CD4-positive, alpha-beta memory T cell (primary cell): ENCODE results near the gene PXDN. TPM values are rescaled to one million over a fixed set of nuclear protein-coding genes. Genes with fewer than 3 reads are reported as not detected.

Source experiments
- CTCF ChIA-PET: fragments of 350-600 bp; sonication (Branson Sonifier 250); formaldehyde crosslinking; loops from one replicate; lab custom pipeline; 2021; ENCODE audit warnings: inconsistent platforms; ENCODE audit not compliant: partially characterized antibody; lab: Charles Lee
- POLR2A ChIA-PET: fragments of 350-600 bp; sonication (Branson Sonifier 250); formaldehyde crosslinking; loops from one replicate; lab custom pipeline; 2021; ENCODE audit not compliant: partially characterized antibody; lab: Charles Lee
- DNase-seq, 5 donors: peaks; one replicate each; pipeline versions ENCODE4 v3.0.0 to v3.0.0-alpha.2; 2020 to 2022; ENCODE audit warnings: mixed read lengths in 1 of 5
- H3K27ac ChIP-seq: one replicate; pipeline ENCODE4 v1.7.0; 2013; ENCODE audit warnings: low read depth, low read length
- H3K27me3 ChIP-seq: 2 replicates; pipeline ENCODE4 v1.7.0; 2013; ENCODE audit warnings: mild to moderate bottlenecking, low read length, moderate library complexity; ENCODE audit not compliant: insufficient read depth
- H3K36me3 ChIP-seq: 2 replicates; pipeline ENCODE4 v1.7.0; 2013; ENCODE audit warnings: mild to moderate bottlenecking, low read length, moderate library complexity; ENCODE audit not compliant: insufficient read depth
- H3K4me1 ChIP-seq: 2 replicates; pipeline ENCODE4 v1.7.0; 2013; ENCODE audit warnings: mild to moderate bottlenecking, low read length, moderate library complexity; ENCODE audit not compliant: insufficient read depth
- H3K4me3 ChIP-seq, 2 donors: one replicate each; pipeline ENCODE4 v1.7.0; 2013; ENCODE audit warnings: low read length in 2 of 2, mild to moderate bottlenecking in 1 of 2
- H3K9me3 ChIP-seq, 2 donors: one replicate each; pipeline ENCODE4 v1.7.0; 2013; ENCODE audit warnings: low read length in 2 of 2, control low read depth in 1 of 2; ENCODE audit not compliant: control insufficient read depth in 1 of 2
- H3K27ac Mint-ChIP-seq, 7 donors: one replicate each; pipeline ENCODE4 v1.8.0; 2020 to 2021; ENCODE audit warnings: mixed read lengths in 7 of 7, mild to moderate bottlenecking in 6 of 7, inconsistent platforms in 3 of 7, moderate library complexity in 3 of 7
- H3K27me3 Mint-ChIP-seq, 2 donors: one replicate each; pipeline ENCODE4 v1.8.0; 2020 to 2021; ENCODE audit warnings: mixed read lengths in 2 of 2
- H3K36me3 Mint-ChIP-seq, 2 donors: one replicate each; pipeline ENCODE4 v1.8.0; 2020 to 2021; ENCODE audit warnings: mixed read lengths in 2 of 2, inconsistent platforms in 1 of 2, mild to moderate bottlenecking in 1 of 2
- H3K4me1 Mint-ChIP-seq, 4 donors: one replicate each; pipeline ENCODE4 v1.8.0; 2020 to 2021; ENCODE audit warnings: mixed read lengths in 4 of 4, mild to moderate bottlenecking in 1 of 4
- H3K4me3 Mint-ChIP-seq, 8 donors: one replicate each; pipeline ENCODE4 v1.8.0; 2020 to 2021; ENCODE audit warnings: mixed read lengths in 8 of 8, mild to moderate bottlenecking in 7 of 8, moderate library complexity in 6 of 8, inconsistent platforms in 3 of 8
- H3K9me3 Mint-ChIP-seq, 8 donors: one replicate each; pipeline ENCODE4 v1.8.0; 2020 to 2021; ENCODE audit warnings: mixed read lengths in 8 of 8, mild to moderate bottlenecking in 5 of 8, inconsistent platforms in 3 of 8, moderate library complexity in 1 of 8
- intact Hi-C: fragments of 100-400 bp; cut with micrococcal nuclease; formaldehyde crosslinking; loops from one replicate; pipeline ENCODE4 v1.15.1; 2023
- polyA plus RNA-seq, 2 donors: library from polyadenylated mRNA; unstranded; fragments of 300-500 nt; fragmentation: Illumina TruSeq; gene quantifications; one replicate each; pipeline ENCODE4 v1.2.3, GENCODE V29; 2021
- total RNA-seq, 2 experiments: library from RNA; stranded (reverse); gene quantifications; one replicate each; pipeline ENCODE4 v1.2.3, GENCODE V29; 2021

Gene PXDN
- total and polyA plus RNA-seq, 4 experiments from 2014 or later: 0.79 TPM; not detected in 3

GRCh38 chr2:1693723-1694122, 50.6 kb downstream of the PXDN start:
- Mint-ChIP-seq H3K4me1 (no peaks in the 10 kb centered on the region), H3K9me3 (peaks cover 0 to 16% (median 6%) of the 10 kb centered on the region in 8 donors), H3K36me3 (no peaks in the 10 kb centered on the region), H3K4me3 (no peak overlapping the region), H3K27ac (no peak overlapping the region), H3K27me3 (no peaks in the 10 kb centered on the region)
- no peaks in the 10 kb centered on the region for H3K4me1 ChIP-seq
- peaks cover 0 to 6% of the 10 kb centered on the region in 2 donors for H3K9me3 ChIP-seq
- DNase-seq: no peak
- intact Hi-C loops: no loop called here
- H3K27ac ChIP-seq: no peak overlapping the region
- no peak overlapping the region for H3K4me3 ChIP-seq
- ChIA-PET CTCF (no interaction called here), POLR2A (no interaction called here)
- H3K36me3 ChIP-seq: no peaks in the 10 kb centered on the region
- no peaks in the 10 kb centered on the region for H3K27me3 ChIP-seq

DNA sequence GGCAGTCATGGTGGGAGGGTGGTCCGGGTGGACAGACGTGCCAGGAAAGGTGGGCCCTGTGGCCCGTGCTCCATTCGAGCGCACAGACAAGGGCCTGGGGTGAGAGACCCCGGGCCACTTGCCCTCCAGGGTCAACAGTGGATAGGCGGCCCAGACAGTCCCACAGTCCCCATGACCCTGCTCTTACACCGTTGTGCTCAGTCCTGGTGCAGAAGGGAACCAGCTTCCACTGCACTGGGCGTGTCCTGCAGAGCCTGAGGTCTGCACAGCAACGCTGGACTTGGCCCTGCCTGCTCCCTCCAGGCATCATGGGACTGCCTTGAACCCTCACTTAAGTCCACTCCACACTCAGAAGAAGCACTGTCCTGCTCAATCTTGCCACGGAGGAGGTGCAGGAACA, 52.0 kb downstream of the PXDN start:
- no peak for DNase-seq
- POLR2A ChIA-PET: no interaction called here
- CTCF ChIA-PET: no interaction called here

GRCh38 chr2:1691366-1691765, 52.9 kb downstream of the PXDN start:
- no peaks in the 10 kb centered on the region for H3K4me1 ChIP-seq
- Mint-ChIP-seq H3K4me3 (no peak overlapping the region), H3K27ac (no peak overlapping the region), H3K9me3 (peaks cover 0 to 6% (median 3%) of the 10 kb centered on the region in 8 donors), H3K27me3 (no peaks in the 10 kb centered on the region), H3K4me1 (no peaks in the 10 kb centered on the region), H3K36me3 (no peaks in the 10 kb centered on the region)
- H3K27ac ChIP-seq: no peak overlapping the region
- H3K4me3 ChIP-seq: no peak overlapping the region
- CTCF ChIA-PET: no interaction called here
- intact Hi-C loops: no loop called here
- H3K27me3 ChIP-seq: no peaks in the 10 kb centered on the region
- peaks cover 0 to 3% of the 10 kb centered on the region in 2 donors for H3K9me3 ChIP-seq
- H3K36me3 ChIP-seq: no peaks in the 10 kb centered on the region
- DNase-seq: no peak
- POLR2A ChIA-PET: no interaction called here

More for the DNA sequence above, 52.0 kb downstream of the PXDN start:
- Histone ChIP-seq H3K36me3 (no peaks in the 10 kb centered on the region), H3K9me3 (peaks cover 0 to 6% of the 10 kb centered on the region in 2 donors), H3K27me3 (no peaks in the 10 kb centered on the region), H3K4me1 (no peaks in the 10 kb centered on the region), H3K27ac (no peak overlapping the region), H3K4me3 (no peak overlapping the region)
- H3K9me3 Mint-ChIP-seq: peaks cover 0 to 11% (median 6%) of the 10 kb centered on the region in 8 donors
- no peak overlapping the region for H3K4me3 Mint-ChIP-seq
- intact Hi-C loops: no loop called here
- H3K27ac Mint-ChIP-seq: no peak overlapping the region
- H3K27me3 Mint-ChIP-seq: no peaks in the 10 kb centered on the region
- no peaks in the 10 kb centered on the region for H3K36me3 Mint-ChIP-seq
- H3K4me1 Mint-ChIP-seq: no peaks in the 10 kb centered on the region

DNA sequence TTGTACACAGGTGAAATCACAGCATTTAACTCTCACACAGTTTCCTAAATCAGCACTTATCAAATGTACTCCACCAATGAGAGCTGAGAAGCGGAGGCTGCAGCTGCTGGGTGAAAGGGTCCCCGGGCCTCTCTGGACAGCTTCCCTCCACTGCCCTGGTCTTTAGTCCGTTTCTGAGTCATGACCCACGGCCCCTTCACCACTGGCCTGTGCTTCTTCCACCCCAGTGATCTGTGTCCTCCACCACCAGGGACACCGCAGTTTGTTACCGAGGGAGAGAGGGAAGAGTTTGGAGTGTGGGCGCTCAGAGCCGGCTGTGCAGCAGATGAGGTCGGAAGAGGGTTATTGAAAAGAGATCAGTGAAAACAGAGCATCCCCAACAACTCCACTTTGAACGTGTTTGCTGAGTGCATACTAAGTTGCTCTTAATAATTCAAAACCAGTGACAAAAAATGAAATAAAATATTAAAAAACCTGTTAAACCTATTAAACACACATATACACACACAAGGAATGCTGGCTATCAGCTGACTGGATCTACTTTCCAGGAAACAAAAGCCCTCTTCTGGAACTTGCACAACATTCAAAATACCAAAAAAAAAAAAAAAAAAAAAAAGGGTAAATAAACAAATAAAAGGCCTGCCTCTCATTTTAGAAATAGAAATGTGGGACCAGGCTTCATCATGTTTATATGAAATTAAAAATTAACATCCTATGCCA, 54.1 kb downstream of the PXDN start:
- H3K27me3 Mint-ChIP-seq: no peaks in the 10 kb centered on the region
- H3K4me3 ChIP-seq: no peak overlapping the region
- H3K27ac ChIP-seq: no peak overlapping the region
- peaks cover 0 to 6% (median 0%) of the 10 kb centered on the region in 8 donors for H3K9me3 Mint-ChIP-seq
- H3K9me3 ChIP-seq: no peaks in the 10 kb centered on the region
- no peak overlapping the region for H3K4me3 Mint-ChIP-seq
- H3K4me1 ChIP-seq: no peaks in the 10 kb centered on the region
- H3K27ac Mint-ChIP-seq: no peak overlapping the region
- H3K4me1 Mint-ChIP-seq: no peaks in the 10 kb centered on the region
- no peaks in the 10 kb centered on the region for H3K36me3 ChIP-seq
- no peak for DNase-seq
- no peaks in the 10 kb centered on the region for H3K36me3 Mint-ChIP-seq
- no peaks in the 10 kb centered on the region for H3K27me3 ChIP-seq
- CTCF ChIA-PET: no interaction called here
- intact Hi-C loops: no loop called here
- POLR2A ChIA-PET: no interaction called here

- no peak for DNase-seq
- H3K27ac ChIP-seq: no peak overlapping the region
- H3K9me3 ChIP-seq: no peaks in the 10 kb centered on the region
- no peak overlapping the region for H3K4me3 ChIP-seq
- Mint-ChIP-seq H3K36me3 (no peaks in the 10 kb centered on the region), H3K9me3 (peaks cover 0 to 6% (median 0%) of the 10 kb centered on the region in 8 donors), H3K4me3 (no peak overlapping the region), H3K4me1 (no peaks in the 10 kb centered on the region), H3K27me3 (no peaks in the 10 kb centered on the region), H3K27ac (no peak overlapping the region)
- H3K36me3 ChIP-seq: no peaks in the 10 kb centered on the region
- intact Hi-C loops: no loop called here
- ChIA-PET CTCF (no interaction called here), POLR2A (no interaction called here)
- H3K4me1 ChIP-seq: no peaks in the 10 kb centered on the region
- H3K27me3 ChIP-seq: no peaks in the 10 kb centered on the region
Observed at GRCh38 chr2:1688859-1689258, 55.5 kb downstream of the PXDN start.

- no peak overlapping the region for H3K4me3 ChIP-seq
- intact Hi-C loops: no loop called here
- no peak overlapping the region for H3K27ac Mint-ChIP-seq
- no peaks in the 10 kb centered on the region for H3K36me3 ChIP-seq
- peaks cover 0 to 6% (median 0%) of the 10 kb centered on the region in 8 donors for H3K9me3 Mint-ChIP-seq
- no peaks in the 10 kb centered on the region for H3K4me1 Mint-ChIP-seq
- H3K4me1 ChIP-seq: no peaks in the 10 kb centered on the region
- no peak for DNase-seq
- H3K27me3 ChIP-seq: no peaks in the 10 kb centered on the region
- ChIA-PET CTCF (no interaction called here), POLR2A (no interaction called here)
- H3K36me3 Mint-ChIP-seq: no peaks in the 10 kb centered on the region
- no peaks in the 10 kb centered on the region for H3K9me3 ChIP-seq
- H3K27me3 Mint-ChIP-seq: no peaks in the 10 kb centered on the region
- no peak overlapping the region for H3K4me3 Mint-ChIP-seq
- no peak overlapping the region for H3K27ac ChIP-seq
Observed at GRCh38 chr2:1688161-1688560, 56.2 kb downstream of the PXDN start.

DNA sequence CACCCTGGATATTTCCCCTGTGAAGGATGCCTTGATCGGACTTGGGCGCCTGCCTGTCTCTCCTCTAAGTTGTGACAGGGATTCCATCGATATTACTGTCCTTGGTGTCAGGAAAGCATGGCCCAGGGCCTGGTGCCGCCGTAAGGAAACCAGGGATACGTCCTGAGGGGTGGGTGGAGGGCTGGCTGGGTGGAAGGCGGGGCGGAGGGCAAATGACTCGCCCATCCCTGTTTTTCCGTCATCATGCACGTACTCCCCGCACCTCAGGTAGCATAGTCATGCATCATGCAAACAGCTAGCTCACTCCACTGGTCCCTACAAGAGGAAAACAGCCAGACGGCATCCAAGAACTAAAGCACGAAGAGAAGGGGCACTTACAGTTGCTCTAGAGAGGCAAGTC, 57.1 kb downstream of the PXDN start:
- H3K4me1 Mint-ChIP-seq: no peaks in the 10 kb centered on the region
- no peaks in the 10 kb centered on the region for H3K9me3 ChIP-seq
- no peak overlapping the region for H3K27ac ChIP-seq
- no peaks in the 10 kb centered on the region for H3K36me3 ChIP-seq
- intact Hi-C loops: no loop called here
- no peaks in the 10 kb centered on the region for H3K36me3 Mint-ChIP-seq
- H3K9me3 Mint-ChIP-seq: peaks cover 0 to 4% (median 0%) of the 10 kb centered on the region in 8 donors
- POLR2A ChIA-PET: no interaction called here
- H3K27me3 ChIP-seq: no peaks in the 10 kb centered on the region
- CTCF ChIA-PET: no interaction called here
- no peak overlapping the region for H3K4me3 Mint-ChIP-seq
- no peak overlapping the region for H3K4me3 ChIP-seq
- no peaks in the 10 kb centered on the region for H3K4me1 ChIP-seq
- H3K27me3 Mint-ChIP-seq: no peaks in the 10 kb centered on the region
- no peak overlapping the region for H3K27ac Mint-ChIP-seq
- DNase-seq: no peak
